ENCODE results near the gene SCARF2.

GRCh38 chr22:20384865-20385264 is 52.8 kb downstream of the SCARF2 start:
- TF ChIP-seq CTCF (IDR thresholded peaks at IDR 0.05; ENCODE audit: poor library complexity, severe bottlenecking) (no peak), REST (IDR thresholded peaks at IDR 0.05; ENCODE audit: borderline replicate concordance) (no peak), EZH2 (IDR thresholded peaks at IDR 0.05; ENCODE audit: borderline replicate concordance, insufficient read depth, low read length, poor library complexity, severe bottlenecking) (no peak), TAF1 (IDR thresholded peaks at IDR 0.05; ENCODE audit: low read depth) (no peak), EP300 (conservative IDR thresholded peaks at IDR 0.05; ENCODE audit: poor library complexity, severe bottlenecking) (no peak), POLR2AphosphoS5 (IDR thresholded peaks at IDR 0.05) (no peak), SMC3 (conservative IDR thresholded peaks at IDR 0.05; ENCODE audit: poor library complexity) (no peak), RAD21 (conservative IDR thresholded peaks at IDR 0.05) (no peak)

Measured in neural cell (in vitro differentiated cells).